Keratinocyte (primary cell): ENCODE data around the gene CLPTM1L. TPM values are rescaled to one million over a fixed set of nuclear protein-coding genes. Genes with fewer than 3 reads are reported as not detected.

Source experiments
- DNase-seq: peaks from one replicate; pipeline ENCODE4 v3.0.0-alpha.2; 2011; ENCODE audit warnings: low read depth, missing footprints, low spot score
- FAIRE-seq: peaks from 2 replicates; lab custom pipeline; 2011; peaks lifted over from hg19 to GRCh38; lab: Jason Lieb, UNC
- H2AFZ ChIP-seq: 2 replicates; pipeline ENCODE4 v1.6.0; 2012; ENCODE audit warnings: low read length, control low read depth, inconsistent platforms; ENCODE audit not compliant: control insufficient read depth
- H3K27ac ChIP-seq: 2 replicates; pipeline ENCODE4 v1.5.1; 2011; ENCODE audit warnings: low read length; ENCODE audit not compliant: control insufficient read depth, insufficient read depth
- H3K27me3 ChIP-seq: 3 replicates; pipeline ENCODE4 v1.6.0; 2011; ENCODE audit warnings: low read length; ENCODE audit not compliant: control insufficient read depth, insufficient read depth; ENCODE audit errors: extremely low read depth
- H3K36me3 ChIP-seq, 2 experiments: 2 replicates in 1 of 2; 3 replicates in 1 of 2; pipeline ENCODE4 v1.5.1; 2011; ENCODE audit warnings: low read length in 2 of 2, mild to moderate bottlenecking in 1 of 2; ENCODE audit not compliant: control insufficient read depth in 2 of 2, insufficient read depth in 2 of 2; ENCODE audit errors: extremely low read depth in 1 of 2
- H3K4me1 ChIP-seq: 3 replicates; pipeline ENCODE4 v1.5.1; 2011; ENCODE audit warnings: low read length; ENCODE audit not compliant: control insufficient read depth, insufficient read depth; ENCODE audit errors: extremely low read depth
- H3K4me2 ChIP-seq: 3 replicates; pipeline ENCODE4 v1.6.0; 2011; ENCODE audit warnings: low read depth, low read length; ENCODE audit not compliant: control insufficient read depth, insufficient read depth; ENCODE audit errors: extremely low read depth
- H3K4me3 ChIP-seq, 3 experiments: fragments of 200-600 bp in 1 of 3; sonication (generic) in 1 of 3; 2 replicates in 2 of 3; 3 replicates in 1 of 3; pipeline ENCODE4 v1.5.1; 2011 to 2016; ENCODE audit warnings: low read length in 3 of 3, mild to moderate bottlenecking in 3 of 3, control low read depth in 2 of 3, inconsistent platforms in 1 of 3, low read depth in 1 of 3, mixed read lengths in 1 of 3, mixed run types in 1 of 3, moderate library complexity in 1 of 3; ENCODE audit not compliant: control insufficient read depth in 2 of 3, insufficient read depth in 2 of 3; ENCODE audit errors: extremely low read depth in 1 of 3
- H3K79me2 ChIP-seq: 2 replicates; pipeline ENCODE4 v1.6.0; 2012; ENCODE audit warnings: low read length; ENCODE audit not compliant: control insufficient read depth, insufficient read depth
- H3K9ac ChIP-seq: 3 replicates; pipeline ENCODE4 v1.6.0; 2011; ENCODE audit warnings: low read length; ENCODE audit not compliant: control insufficient read depth, insufficient read depth; ENCODE audit errors: extremely low read depth
- H3K9me1 ChIP-seq: 3 replicates; pipeline ENCODE4 v1.6.0; 2011; ENCODE audit warnings: low read length; ENCODE audit not compliant: control insufficient read depth, insufficient read depth; ENCODE audit errors: extremely low read depth
- H3K9me3 ChIP-seq: 2 replicates; pipeline ENCODE4 v1.5.1; 2012; ENCODE audit warnings: low read depth, low read length; ENCODE audit not compliant: control insufficient read depth
- H4K20me1 ChIP-seq: 3 replicates; pipeline ENCODE4 v1.6.0; 2011; ENCODE audit warnings: low read length; ENCODE audit not compliant: control insufficient read depth, insufficient read depth; ENCODE audit errors: extremely low read depth
- CTCF ChIP-seq, 3 experiments: IDR thresholded peaks in 1 of 3; conservative IDR thresholded peaks in 1 of 3; optimal IDR thresholded peaks in 1 of 3; 2 replicates in 2 of 3; 3 replicates in 1 of 3; pipeline versions ENCODE3 to v1.5.1; 2011; ENCODE audit warnings: low read length in 3 of 3, mild to moderate bottlenecking in 3 of 3, moderate library complexity in 2 of 3, control low read depth in 1 of 3, inconsistent platforms in 1 of 3; ENCODE audit not compliant: insufficient read depth in 2 of 3; ENCODE audit errors: extremely low read depth in 1 of 3
- EZH2 ChIP-seq: IDR thresholded peaks from one replicate; pipeline ENCODE4 v1.6.1; 2012; ENCODE audit warnings: inconsistent platforms, mild to moderate bottlenecking, low read length, moderate library complexity
- dilution Hi-C: fragments of 300-500 bp; cut with MboI; formaldehyde crosslinking; loops from one replicate; pipeline ENCODE4 v1.7.0; 2020; ENCODE audit warnings: low sequenced_read_pairs; ENCODE audit not compliant: extremely low pct_ligation_motif_present
- polyA plus RNA-seq, 5 experiments: library from polyadenylated mRNA; depleted of rRNA in 3 of 5; stranded (reverse) in 3 of 5; stranded (forward) in 1 of 5; unstranded in 1 of 5; fragments of >200 nt; gene quantifications; 1 replicate in 1 of 5; 2 replicates in 3 of 5; 3 replicates in 1 of 5; pipeline versions ENCODE4 v1.2.1 to v1.2.3, GENCODE V29; 2011 to 2012; ENCODE audit warnings: missing spikeins in 2 of 5, low read depth in 1 of 5, low replicate concordance in 1 of 5

CLPTM1L gene
- polyA plus RNA-seq, 1 donor (not counting 4 experiments of a cell fraction or from before 2014, with no cell fraction given) = 142 TPM

- H3K36me3 ChIP-seq = no peaks in the 10 kb centered on the region
- no peak overlapping the region for H3K9ac ChIP-seq
- H3K27me3 ChIP-seq = no peaks in the 10 kb centered on the region
- no peak overlapping the region for H3K27ac ChIP-seq
- no peak overlapping the region for H3K4me3 ChIP-seq
- peaks cover 3% of the 10 kb centered on the region for H3K9me3 ChIP-seq
- H2AFZ ChIP-seq = no peak overlapping the region
- no peaks in the 10 kb centered on the region for H3K9me1 ChIP-seq
- H3K4me1 ChIP-seq = no peaks in the 10 kb centered on the region
- H3K4me2 ChIP-seq = no peak overlapping the region
- no peak for DNase-seq
- H3K79me2 ChIP-seq = no peaks in the 10 kb centered on the region
- no peak for FAIRE-seq
- no peaks in the 10 kb centered on the region for H4K20me1 ChIP-seq
- TF ChIP-seq CTCF (optimal IDR thresholded peaks at IDR 0.05 in 1 of 3, IDR thresholded peaks at IDR 0.05 in 1 of 3, conservative IDR thresholded peaks at IDR 0.05 in 1 of 3; ENCODE audit: extremely low read depth in 1 of 3, insufficient read depth in 2 of 3, low read length in 3 of 3) = no peak
- TF ChIP-seq EZH2 = no peak
- dilution Hi-C loops = no loop called here
Observed at GRCh38 chr5:1272201-1272600, 72.7 kb downstream of the CLPTM1L start.

GRCh38 chr5:1270933-1271914 is 73.7 kb downstream of the CLPTM1L start:
- FAIRE-seq = no peak
- no peaks in the 10 kb centered on the region for H3K27me3 ChIP-seq
- H3K27ac ChIP-seq = no peak overlapping the region

More at GRCh38 chr5:1270933-1271914, 73.7 kb downstream of the CLPTM1L start:
- DNase-seq = no peak
- H3K4me1 ChIP-seq = no peaks in the 10 kb centered on the region
- H3K9me3 ChIP-seq = peaks cover 3% of the 10 kb centered on the region
- no peak overlapping the region for H3K4me2 ChIP-seq
- no peaks in the 10 kb centered on the region for H4K20me1 ChIP-seq
- no peaks in the 10 kb centered on the region for H3K79me2 ChIP-seq
- no peak overlapping the region for H3K9ac ChIP-seq
- no peak overlapping the region for H3K4me3 ChIP-seq
- no peaks in the 10 kb centered on the region for H3K9me1 ChIP-seq
- H3K36me3 ChIP-seq = no peaks in the 10 kb centered on the region
- dilution Hi-C loops = no loop called here
- H2AFZ ChIP-seq = no peak overlapping the region
- TF ChIP-seq CTCF (optimal IDR thresholded peaks at IDR 0.05 in 1 of 3, IDR thresholded peaks at IDR 0.05 in 1 of 3, conservative IDR thresholded peaks at IDR 0.05 in 1 of 3; ENCODE audit: extremely low read depth in 1 of 3, insufficient read depth in 2 of 3, low read length in 3 of 3) (no peak), EZH2 (no peak)
